HepG2 (cell line): ENCODE data around the gene TBX10.

Experiments
- CHCHD3 ChIP-seq: sonication (generic); formaldehyde crosslinking; IDR thresholded peaks from 2 replicates; pipeline ENCODE4 v1.8.0; 2022; ENCODE audit warnings: mild to moderate bottlenecking, missing genetic modification reagents, moderate library complexity
- CREB1 ChIP-seq, 2 experiments: fragments of 450-650 bp in 1 of 2; IDR thresholded peaks; 2 replicates each; pipeline ENCODE4 v1.6.1; 2016 to 2017; ENCODE audit warnings: control low read depth in 1 of 2, mild to moderate bottlenecking in 1 of 2, missing compliant biosample characterization in 1 of 2, missing genetic modification characterization in 1 of 2
- CTCF ChIP-seq: sonication (generic); formaldehyde crosslinking; IDR thresholded peaks from 2 replicates; pipeline ENCODE4 v1.5.0; 2020; ENCODE audit warnings: mild to moderate bottlenecking, missing genetic modification reagents, moderate library complexity
- EZH2 ChIP-seq: conservative IDR thresholded peaks from 2 replicates; pipeline ENCODE4 v1.6.1; 2012; ENCODE audit warnings: mild to moderate bottlenecking, low read depth, low read length, moderate library complexity
- FOXM1 ChIP-seq: sonication (generic); formaldehyde crosslinking; IDR thresholded peaks from 2 replicates; pipeline ENCODE4 v1.5.0; 2020; ENCODE audit warnings: missing genetic modification reagents
- POLR2AphosphoS5 ChIP-seq: IDR thresholded peaks from 2 replicates; pipeline ENCODE4 v1.6.1; 2012; ENCODE audit warnings: low read depth, low read length
- RAD21 ChIP-seq: fragments of 450-650 bp; formaldehyde crosslinking; IDR thresholded peaks from 2 replicates; pipeline ENCODE4 v1.5.0; 2020; ENCODE audit warnings: mild to moderate bottlenecking
- SMAD3 ChIP-seq: sonication (generic); formaldehyde crosslinking; IDR thresholded peaks from 2 replicates; pipeline ENCODE4 v1.4.0; 2020; ENCODE audit warnings: missing genetic modification reagents
- TCF7 ChIP-seq: sonication (generic); IDR thresholded peaks from 2 replicates; pipeline ENCODE4 v1.6.1; 2016; ENCODE audit warnings: antibody characterized with exemption, low read depth

- no peak for TF ChIP-seq CTCF
- TF ChIP-seq POLR2AphosphoS5 = no peak
- no peak for TF ChIP-seq CREB1 (IDR thresholded peaks at IDR 0.05)
- TF ChIP-seq CREB1 (CRISPR knock-in tag; IDR thresholded peaks at IDR 0.05) = no peak
- TF ChIP-seq FOXM1 = no peak
- TF ChIP-seq TCF7 = no peak
- TF ChIP-seq SMAD3 (CRISPR knock-in tag) = no peak
- TF ChIP-seq CHCHD3 = no peak
- TF ChIP-seq RAD21 (CRISPR knock-in tag) = no peak
- TF ChIP-seq EZH2 = no peak
Observed at GRCh38 chr11:67610302-67610868, 29.2 kb downstream of the TBX10 start.
